Mammary epithelial cell (primary cell): ENCODE results near the gene IER3.

Source experiments
- EZH2 ChIP-seq: IDR thresholded peaks from 2 replicates; pipeline ENCODE4 v1.6.1; 2012; ENCODE audit warnings: low read length, inconsistent platforms, borderline replicate concordance
- TF ChIP-seq, protein P1 (sequence below), 2 donors: IDR thresholded peaks in 1 of 2; conservative IDR thresholded peaks in 1 of 2; 2 replicates each; pipeline ENCODE4 v1.5.1; 2011 to 2012; ENCODE audit warnings: inconsistent platforms in 2 of 2, low read length in 2 of 2, mild to moderate bottlenecking in 2 of 2, control low read depth in 1 of 2, low read depth in 1 of 2; ENCODE audit not compliant: insufficient read depth in 1 of 2; ENCODE audit errors: extremely low read depth in 1 of 2

- TF ChIP-seq, protein P1, sequence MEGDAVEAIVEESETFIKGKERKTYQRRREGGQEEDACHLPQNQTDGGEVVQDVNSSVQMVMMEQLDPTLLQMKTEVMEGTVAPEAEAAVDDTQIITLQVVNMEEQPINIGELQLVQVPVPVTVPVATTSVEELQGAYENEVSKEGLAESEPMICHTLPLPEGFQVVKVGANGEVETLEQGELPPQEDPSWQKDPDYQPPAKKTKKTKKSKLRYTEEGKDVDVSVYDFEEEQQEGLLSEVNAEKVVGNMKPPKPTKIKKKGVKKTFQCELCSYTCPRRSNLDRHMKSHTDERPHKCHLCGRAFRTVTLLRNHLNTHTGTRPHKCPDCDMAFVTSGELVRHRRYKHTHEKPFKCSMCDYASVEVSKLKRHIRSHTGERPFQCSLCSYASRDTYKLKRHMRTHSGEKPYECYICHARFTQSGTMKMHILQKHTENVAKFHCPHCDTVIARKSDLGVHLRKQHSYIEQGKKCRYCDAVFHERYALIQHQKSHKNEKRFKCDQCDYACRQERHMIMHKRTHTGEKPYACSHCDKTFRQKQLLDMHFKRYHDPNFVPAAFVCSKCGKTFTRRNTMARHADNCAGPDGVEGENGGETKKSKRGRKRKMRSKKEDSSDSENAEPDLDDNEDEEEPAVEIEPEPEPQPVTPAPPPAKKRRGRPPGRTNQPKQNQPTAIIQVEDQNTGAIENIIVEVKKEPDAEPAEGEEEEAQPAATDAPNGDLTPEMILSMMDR (conservative IDR thresholded peaks at IDR 0.05 in 1 of 2, IDR thresholded peaks at IDR 0.05 in 1 of 2; ENCODE audit: extremely low read depth in 1 of 2, insufficient read depth in 1 of 2, low read depth in 1 of 2, low read length in 2 of 2), result no peak
- TF ChIP-seq EZH2, result no peak
Measured at GRCh38 chr6:30789606-30790005, 45.3 kb upstream of the IER3 start.
